ENCODE results near the gene COMT. TPM values are rescaled to one million over a fixed set of nuclear protein-coding genes. Genes with fewer than 3 reads are reported as not detected.

The COMT gene
- total RNA-seq, 2 experiments from 2014 or later, result 11.3 to 11.4 TPM

GRCh38 chr22:19959587-19960490 lies 18.3 kb downstream of the COMT start:
- H3K36me3 ChIP-seq (ENCODE audit: insufficient read depth, low read length), result peaks cover 12% of the 10 kb centered on the region
- no peak overlapping the region for H3K27ac Mint-ChIP-seq
- no peak overlapping the region for H3K27ac ChIP-seq (ENCODE audit: low read depth in 1 of 2, low read length in 2 of 2)
- no peak overlapping the region for H3K4me3 Mint-ChIP-seq
- no peaks in the 10 kb centered on the region for H3K27me3 Mint-ChIP-seq
- no peaks in the 10 kb centered on the region for H3K9me3 ChIP-seq (ENCODE audit: control insufficient read depth in 1 of 2, insufficient read depth in 1 of 2, low read length in 2 of 2)
- no peak for DNase-seq
- CTCF ChIA-PET, result no interaction called here
- no peak overlapping the region for H3K4me3 ChIP-seq (ENCODE audit: low read length)
- peaks cover 12% of the 10 kb centered on the region for H3K4me1 ChIP-seq (ENCODE audit: insufficient read depth, low read length)
- H3K36me3 Mint-ChIP-seq (ENCODE audit: low read depth), result no peaks in the 10 kb centered on the region
- intact Hi-C loops (cut with DNase I, micrococcal nuclease), result loop anchor here in 1 of 2 experiments (10.0 kb wide), 1 partner anchor 325 kb away; no protein-coding TSS in a partner anchor
- H3K27me3 ChIP-seq (ENCODE audit: control insufficient read depth in 1 of 2, insufficient read depth in 2 of 2, low read length in 2 of 2), result no peaks in the 10 kb centered on the region
- no peak for ATAC-seq (ENCODE audit: poor library complexity)
- H3K4me1 Mint-ChIP-seq (ENCODE audit: low read depth), result peaks cover 7% of the 10 kb centered on the region
- POLR2A ChIA-PET, result no interaction called here
- TF ChIP-seq CTCF (IDR thresholded peaks at IDR 0.05), result no peak
- no peaks in the 10 kb centered on the region for H3K9me3 Mint-ChIP-seq

GRCh38 chr22:19960491-19961200 lies 19.1 kb downstream of the COMT start:
- ATAC-seq (ENCODE audit: poor library complexity) (no peak), DNase-seq (no peak)
- H3K27me3 ChIP-seq (ENCODE audit: control insufficient read depth in 1 of 2, insufficient read depth in 2 of 2, low read length in 2 of 2), result no peaks in the 10 kb centered on the region
- Mint-ChIP-seq H3K4me3 (no peak overlapping the region), H3K27me3 (no peaks in the 10 kb centered on the region), H3K4me1 (ENCODE audit: low read depth) (peaks cover 3% of the 10 kb centered on the region), H3K9me3 (no peaks in the 10 kb centered on the region), H3K36me3 (ENCODE audit: low read depth) (no peaks in the 10 kb centered on the region), H3K27ac (no peak overlapping the region)
- ChIA-PET POLR2A (no interaction called here), CTCF (no interaction called here)
- H3K36me3 ChIP-seq (ENCODE audit: insufficient read depth, low read length), result peaks cover 12% of the 10 kb centered on the region
- no peaks in the 10 kb centered on the region for H3K9me3 ChIP-seq (ENCODE audit: control insufficient read depth in 1 of 2, insufficient read depth in 1 of 2, low read length in 2 of 2)
- H3K27ac ChIP-seq (ENCODE audit: low read depth in 1 of 2, low read length in 2 of 2), result no peak overlapping the region
- no peak overlapping the region for H3K4me3 ChIP-seq (ENCODE audit: low read length)
- no peak for TF ChIP-seq CTCF (IDR thresholded peaks at IDR 0.05)
- H3K4me1 ChIP-seq (ENCODE audit: insufficient read depth, low read length), result peaks cover 10% of the 10 kb centered on the region
- intact Hi-C loops (cut with DNase I, micrococcal nuclease), result loop anchor here in 1 of 2 experiments (10.0 kb wide), 1 partner anchor 324 kb away; no protein-coding TSS in a partner anchor

GRCh38 chr22:19961201-19961580 lies 19.6 kb downstream of the COMT start:
- intact Hi-C loops (cut with DNase I, micrococcal nuclease), result loop anchor here in 1 of 2 experiments (10.0 kb wide), 1 partner anchor 324 kb away; no protein-coding TSS in a partner anchor
- ATAC-seq (ENCODE audit: poor library complexity), result no peak

More at GRCh38 chr22:19961201-19961580, 19.6 kb downstream of the COMT start:
- Histone ChIP-seq H3K9me3 (ENCODE audit: control insufficient read depth in 1 of 2, insufficient read depth in 1 of 2, low read length in 2 of 2) (no peaks in the 10 kb centered on the region), H3K27ac (ENCODE audit: low read depth in 1 of 2, low read length in 2 of 2) (no peak overlapping the region), H3K27me3 (ENCODE audit: control insufficient read depth in 1 of 2, insufficient read depth in 2 of 2, low read length in 2 of 2) (no peaks in the 10 kb centered on the region), H3K4me1 (ENCODE audit: insufficient read depth, low read length) (peaks cover 7% of the 10 kb centered on the region), H3K4me3 (ENCODE audit: low read length) (no peak overlapping the region), H3K36me3 (ENCODE audit: insufficient read depth, low read length) (peaks cover 12% of the 10 kb centered on the region)
- ChIA-PET POLR2A (no interaction called here), CTCF (no interaction called here)
- no peaks in the 10 kb centered on the region for H3K9me3 Mint-ChIP-seq
- no peaks in the 10 kb centered on the region for H3K27me3 Mint-ChIP-seq
- no peak overlapping the region for H3K27ac Mint-ChIP-seq
- no peak for TF ChIP-seq CTCF (IDR thresholded peaks at IDR 0.05)
- H3K4me1 Mint-ChIP-seq (ENCODE audit: low read depth), result no peaks in the 10 kb centered on the region
- no peaks in the 10 kb centered on the region for H3K36me3 Mint-ChIP-seq (ENCODE audit: low read depth)
- no peak for DNase-seq
- H3K4me3 Mint-ChIP-seq, result no peak overlapping the region

All from CD4-positive, alpha-beta T cell (primary cell).